Endothelial cell of umbilical vein (primary cell): Measurements from ENCODE around the gene TRAPPC12. TPM values are rescaled to one million over a fixed set of nuclear protein-coding genes. Genes with fewer than 3 reads are reported as not detected.

Experiments
- BruUV-seq: library from RNA; stranded (reverse); fragments of 400-500 nt; replicated peaks from 2 replicates; lab custom pipeline; 2021; lab: Mats Ljungman, UMichigan
- CTCF ChIA-PET: fragments of 300-600, 350-600 bp; sonication (Branson Sonifier 250); formaldehyde crosslinking; loops from one replicate; lab custom pipeline; 2021; ENCODE audit warnings: antibody characterized with exemption, inconsistent platforms; lab: Charles Lee
- POLR2A ChIA-PET: fragments of 300-600, 350-600 bp; sonication (Branson Sonifier 250); formaldehyde crosslinking; loops from one replicate; lab custom pipeline; 2021; ENCODE audit warnings: antibody characterized with exemption, inconsistent platforms; lab: Charles Lee
- DNase-seq: peaks from one replicate; pipeline ENCODE4 v3.0.0-alpha.2; 2011; ENCODE audit warnings: low read depth, low spot score
- FAIRE-seq: peaks from 2 replicates; lab custom pipeline; 2011; peaks lifted over from hg19 to GRCh38; lab: Jason Lieb, UNC
- H2AFZ ChIP-seq: 2 replicates; pipeline ENCODE4 v1.6.0; 2012; ENCODE audit warnings: low read depth, low read length, control low read depth, inconsistent platforms
- H3K27ac ChIP-seq: 2 replicates; pipeline ENCODE4 v1.5.1; 2011; ENCODE audit warnings: low read depth, mild to moderate bottlenecking, control low read depth, low read length, moderate library complexity; ENCODE audit not compliant: insufficient read depth
- H3K27me3 ChIP-seq, 2 experiments: 2 replicates each; pipeline versions ENCODE4 v1.6.0 to v1.6.1; 2011; ENCODE audit warnings: low read length in 2 of 2, mixed read lengths in 1 of 2; ENCODE audit not compliant: control insufficient read depth in 2 of 2, insufficient read depth in 2 of 2
- H3K36me3 ChIP-seq, 2 experiments: 2 replicates in 1 of 2; 3 replicates in 1 of 2; pipeline ENCODE4 v1.5.1; 2011; ENCODE audit warnings: low read length in 2 of 2, mild to moderate bottlenecking in 1 of 2, moderate library complexity in 1 of 2; ENCODE audit not compliant: control insufficient read depth in 2 of 2, insufficient read depth in 2 of 2; ENCODE audit errors: extremely low read depth in 1 of 2
- H3K4me1 ChIP-seq: 3 replicates; pipeline ENCODE4 v1.5.1; 2011; ENCODE audit warnings: mild to moderate bottlenecking, low read length; ENCODE audit not compliant: control insufficient read depth, insufficient read depth; ENCODE audit errors: extremely low read depth
- H3K4me2 ChIP-seq: 2 replicates; pipeline ENCODE4 v1.6.1; 2011; ENCODE audit warnings: low read length, control low read depth, mixed read lengths; ENCODE audit not compliant: insufficient read depth
- H3K4me3 ChIP-seq, 3 experiments: fragments of 200-600 bp in 1 of 3; sonication (generic), shearing (Covaris generic) in 1 of 3; replicated peaks in 1 of 3; 2 replicates each; pipeline ENCODE4 v1.5.1; 2011 to 2016; ENCODE audit warnings: control low read depth in 3 of 3, low read length in 3 of 3, mild to moderate bottlenecking in 2 of 3, inconsistent platforms in 1 of 3, low read depth in 1 of 3, moderate library complexity in 1 of 3; ENCODE audit not compliant: insufficient read depth in 1 of 3
- H3K79me2 ChIP-seq: 2 replicates; pipeline ENCODE4 v1.6.0; 2012; ENCODE audit warnings: low read length, inconsistent platforms; ENCODE audit not compliant: control insufficient read depth, insufficient read depth
- H3K9ac ChIP-seq: replicated peaks from 2 replicates; pipeline ENCODE3; 2011; ENCODE audit warnings: low read length, control low read depth; ENCODE audit not compliant: insufficient read depth; ENCODE audit errors: extremely low read depth
- H3K9me1 ChIP-seq: replicated peaks from 3 replicates; pipeline ENCODE4 v1.6.0; 2011; ENCODE audit warnings: mild to moderate bottlenecking, low read length; ENCODE audit not compliant: control insufficient read depth, insufficient read depth; ENCODE audit errors: extremely low read depth
- H3K9me3 ChIP-seq: replicated peaks from 2 replicates; pipeline ENCODE4 v1.5.1; 2012; ENCODE audit warnings: low read length, inconsistent platforms; ENCODE audit not compliant: control insufficient read depth, insufficient read depth
- H4K20me1 ChIP-seq: replicated peaks from 2 replicates; pipeline ENCODE3; 2011; ENCODE audit warnings: mild to moderate bottlenecking, low read length; ENCODE audit not compliant: control insufficient read depth, insufficient read depth; ENCODE audit errors: extremely low read depth
- EZH2 ChIP-seq: IDR thresholded peaks from 2 replicates; pipeline ENCODE4 v1.6.1; 2012; ENCODE audit warnings: borderline replicate concordance, low read depth, mild to moderate bottlenecking, moderate library complexity, low read length, inconsistent platforms; ENCODE audit not compliant: severe bottlenecking
- FOS ChIP-seq: IDR thresholded peaks from 2 replicates; pipeline ENCODE4 v1.6.1; 2011; ENCODE audit warnings: mild to moderate bottlenecking, low read length, moderate library complexity, borderline replicate concordance; ENCODE audit not compliant: insufficient read depth
- GATA2 ChIP-seq: IDR thresholded peaks from 2 replicates; pipeline ENCODE4 v1.7.0; 2011; ENCODE audit warnings: low read depth, mild to moderate bottlenecking, moderate library complexity, mixed read lengths, low read length; ENCODE audit not compliant: insufficient read length, insufficient read depth
- JUN ChIP-seq: IDR thresholded peaks from 2 replicates; pipeline ENCODE4 v1.6.1; 2011; ENCODE audit warnings: borderline replicate concordance, low read depth; ENCODE audit not compliant: insufficient read length, insufficient read depth
- MYC ChIP-seq: IDR thresholded peaks from one replicate; pipeline ENCODE4 v1.6.1; 2011; ENCODE audit warnings: mild to moderate bottlenecking, low read depth, low read length
- POLR2A ChIP-seq: IDR thresholded peaks from 2 replicates; pipeline ENCODE4 v1.6.1; 2012; ENCODE audit warnings: low read depth, mild to moderate bottlenecking, control low read depth, low read length
- POLR2AphosphoS5 ChIP-seq: IDR thresholded peaks from 2 replicates; pipeline ENCODE4 v1.6.1; 2012; ENCODE audit warnings: low read depth, mild to moderate bottlenecking, control low read depth, low read length, moderate library complexity; ENCODE audit not compliant: insufficient read depth
- dilution Hi-C: fragments of 300-500 bp; cut with MboI; formaldehyde crosslinking; loops from one replicate; pipeline ENCODE4 v1.15.0; 2019; ENCODE audit warnings: low sequenced_read_pairs; ENCODE audit not compliant: extremely low pct_ligation_motif_present
- intact Hi-C: fragments of 100-400 bp; cut with micrococcal nuclease; formaldehyde crosslinking; loops from one replicate; pipeline ENCODE4 v1.10.0; 2022
- polyA plus RNA-seq, 4 experiments: library from polyadenylated mRNA; depleted of rRNA in 3 of 4; stranded (reverse) in 3 of 4; unstranded in 1 of 4; fragments of >200 nt; gene quantifications; 2 replicates each; pipeline versions ENCODE4 v1.2.1 to v1.2.3, GENCODE V29; 2011 to 2012; ENCODE audit warnings: missing spikeins in 1 of 4
- total RNA-seq: library from RNA; stranded (reverse); gene quantifications from 2 replicates; pipeline ENCODE4 v1.2.3, GENCODE V29; 2021
- TF ChIP-seq, protein P1 (sequence below): IDR thresholded peaks from 2 replicates; pipeline ENCODE4 v1.6.1; 2011; ENCODE audit not compliant: insufficient read depth, insufficient read length
- TF ChIP-seq, protein P2 (sequence below), 2 donors: IDR thresholded peaks; 1 replicate in 1 of 2; 2 replicates in 1 of 2; pipeline ENCODE4 v1.5.1; 2011; ENCODE audit warnings: low read length in 2 of 2, mild to moderate bottlenecking in 2 of 2, moderate library complexity in 2 of 2, control low read depth in 1 of 2, inconsistent platforms in 1 of 2, low read depth in 1 of 2; ENCODE audit not compliant: insufficient read depth in 1 of 2; ENCODE audit errors: extremely low read depth in 1 of 2

Gene TRAPPC12
- total and polyA plus RNA-seq, 2 donors (not counting 3 experiments of a cell fraction or from before 2014, with no cell fraction given): 47.5 to 81.5 TPM

DNA sequence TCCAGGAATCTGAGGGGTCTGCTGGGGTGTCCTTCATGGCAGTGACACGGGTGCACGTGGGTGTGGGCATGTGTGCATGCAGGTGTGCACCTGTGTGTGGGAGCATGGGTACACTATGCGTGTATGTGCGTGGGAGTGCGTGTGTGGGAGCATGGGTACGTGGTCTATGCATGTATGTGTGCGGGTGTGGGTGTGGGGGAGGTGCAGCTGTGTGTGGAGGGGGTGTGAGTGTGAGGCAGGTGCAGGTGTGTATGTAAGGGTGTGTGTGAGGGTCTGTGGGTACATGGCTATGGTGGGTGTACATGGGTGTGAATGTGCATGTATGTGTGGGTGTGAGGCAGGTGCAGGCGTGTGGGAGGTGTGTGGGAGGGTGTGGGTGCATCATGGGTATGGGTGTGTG, 38.2 kb upstream of the TRAPPC12 start:
- TF ChIP-seq POLR2AphosphoS5 (no peak), POLR2A (no peak), MYC (no peak), JUN (no peak), FOS (no peak), GATA2 (no peak), EZH2 (no peak)
- TF ChIP-seq, protein P1, sequence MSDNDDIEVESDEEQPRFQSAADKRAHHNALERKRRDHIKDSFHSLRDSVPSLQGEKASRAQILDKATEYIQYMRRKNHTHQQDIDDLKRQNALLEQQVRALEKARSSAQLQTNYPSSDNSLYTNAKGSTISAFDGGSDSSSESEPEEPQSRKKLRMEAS: no peak
- TF ChIP-seq, protein P2, sequence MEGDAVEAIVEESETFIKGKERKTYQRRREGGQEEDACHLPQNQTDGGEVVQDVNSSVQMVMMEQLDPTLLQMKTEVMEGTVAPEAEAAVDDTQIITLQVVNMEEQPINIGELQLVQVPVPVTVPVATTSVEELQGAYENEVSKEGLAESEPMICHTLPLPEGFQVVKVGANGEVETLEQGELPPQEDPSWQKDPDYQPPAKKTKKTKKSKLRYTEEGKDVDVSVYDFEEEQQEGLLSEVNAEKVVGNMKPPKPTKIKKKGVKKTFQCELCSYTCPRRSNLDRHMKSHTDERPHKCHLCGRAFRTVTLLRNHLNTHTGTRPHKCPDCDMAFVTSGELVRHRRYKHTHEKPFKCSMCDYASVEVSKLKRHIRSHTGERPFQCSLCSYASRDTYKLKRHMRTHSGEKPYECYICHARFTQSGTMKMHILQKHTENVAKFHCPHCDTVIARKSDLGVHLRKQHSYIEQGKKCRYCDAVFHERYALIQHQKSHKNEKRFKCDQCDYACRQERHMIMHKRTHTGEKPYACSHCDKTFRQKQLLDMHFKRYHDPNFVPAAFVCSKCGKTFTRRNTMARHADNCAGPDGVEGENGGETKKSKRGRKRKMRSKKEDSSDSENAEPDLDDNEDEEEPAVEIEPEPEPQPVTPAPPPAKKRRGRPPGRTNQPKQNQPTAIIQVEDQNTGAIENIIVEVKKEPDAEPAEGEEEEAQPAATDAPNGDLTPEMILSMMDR (IDR thresholded peaks at IDR 0.05; ENCODE audit: extremely low read depth in 1 of 2, insufficient read depth in 1 of 2, low read depth in 1 of 2, low read length in 2 of 2): no peak
- H3K9me1 ChIP-seq: no peaks in the 10 kb centered on the region
- FAIRE-seq: no peak
- CTCF ChIA-PET: no interaction called here
- H3K4me1 ChIP-seq: no peaks in the 10 kb centered on the region
- BruUV-seq: no TSS peak
- H3K27me3 ChIP-seq: no peaks in the 10 kb centered on the region
- H2AFZ ChIP-seq: no peak overlapping the region
- H3K4me2 ChIP-seq: no peak overlapping the region
- DNase-seq: no peak
- no peaks in the 10 kb centered on the region for H3K36me3 ChIP-seq
- no peak overlapping the region for H3K4me3 ChIP-seq
- no peak overlapping the region for H3K9ac ChIP-seq
- H3K79me2 ChIP-seq: no peaks in the 10 kb centered on the region
- no peaks in the 10 kb centered on the region for H3K9me3 ChIP-seq
- no peak overlapping the region for H3K27ac ChIP-seq
- dilution Hi-C loops (no loop called here), intact Hi-C loops (no loop called here)
- POLR2A ChIA-PET: no interaction called here
- no peaks in the 10 kb centered on the region for H4K20me1 ChIP-seq
